Smooth muscle cell (in vitro differentiated cells): ENCODE measurements around the gene FANCI. TPM values are rescaled to one million over a fixed set of nuclear protein-coding genes. Genes with fewer than 3 reads are reported as not detected.

Experiments
- DNase-seq: peaks from one replicate; lab custom pipeline; 2025; ENCODE audit not compliant: unreplicated experiment; lab: John Stamatoyannopoulos, UW
- H2AFZ ChIP-seq: fragments of 200-600 bp; sonication (generic); 2 replicates; pipeline ENCODE4 v1.6.0; 2016; ENCODE audit warnings: antibody characterized with exemption, low read depth, mild to moderate bottlenecking
- H3F3A ChIP-seq: fragments of 200-600 bp; sonication (generic); 2 replicates; pipeline ENCODE4 v1.6.0; 2017; ENCODE audit warnings: antibody characterized with exemption, low read depth
- H3K27ac ChIP-seq: fragments of 200-600 bp; sonication (generic); 2 replicates; pipeline ENCODE4 v1.5.1; 2016; ENCODE audit warnings: low read depth, mild to moderate bottlenecking
- H3K27me3 ChIP-seq: fragments of 200-600 bp; sonication (generic); 2 replicates; pipeline ENCODE4 v1.6.1; 2016; ENCODE audit warnings: low read depth, mild to moderate bottlenecking
- H3K36me3 ChIP-seq: fragments of 200-600 bp; sonication (generic); 2 replicates; pipeline ENCODE4 v1.5.1; 2016; ENCODE audit warnings: low read depth
- H3K4me1 ChIP-seq: fragments of 200-600 bp; sonication (generic); 2 replicates; pipeline ENCODE4 v1.5.1; 2016; ENCODE audit warnings: low read depth
- H3K4me2 ChIP-seq: fragments of 200-600 bp; sonication (generic); 2 replicates; pipeline ENCODE4 v1.6.0; 2016; ENCODE audit warnings: mild to moderate bottlenecking
- H3K4me3 ChIP-seq: fragments of 200-600 bp; sonication (generic); 2 replicates; pipeline ENCODE4 v1.5.1; 2016; ENCODE audit warnings: mild to moderate bottlenecking
- H3K79me2 ChIP-seq: fragments of 200-600 bp; sonication (generic); 2 replicates; pipeline ENCODE4 v1.6.0; 2016; ENCODE audit warnings: low read depth, mild to moderate bottlenecking
- H3K9ac ChIP-seq: fragments of 200-600 bp; sonication (generic); 2 replicates; pipeline ENCODE4 v1.6.0; 2016; ENCODE audit warnings: low read depth
- H3K9me3 ChIP-seq: fragments of 200-600 bp; sonication (generic); replicated peaks from 2 replicates; pipeline ENCODE4 v1.5.1; 2016; ENCODE audit warnings: low read depth
- H4K20me1 ChIP-seq: fragments of 200-600 bp; sonication (generic); 2 replicates; pipeline ENCODE4 v1.6.0; 2016; ENCODE audit warnings: low read depth
- CTCF ChIP-seq: fragments of 200-600 bp; sonication (generic); IDR thresholded peaks from 2 replicates; pipeline ENCODE4 v1.5.1; 2017; ENCODE audit warnings: borderline replicate concordance, mild to moderate bottlenecking, antibody characterized with exemption; ENCODE audit not compliant: insufficient read depth, poor library complexity, severe bottlenecking
- WGBS: methylation state at CpG from one replicate; pipeline ENCODE4 v1.1.7; 2016; ENCODE audit warnings: low lambda C conversion rate; 5-methylcytosine and 5-hydroxymethylcytosine counted together
- polyA plus RNA-seq: library from polyadenylated mRNA; unstranded; fragments of >200 nt; fragmentation: Nextera tagmentation; extraction: Ambion mirVana; gene quantifications from 2 replicates; pipeline ENCODE4 v1.2.1, GENCODE V29; 2016
- total RNA-seq: library from RNA; depleted of rRNA; stranded (reverse); fragments of >200 nt; gene quantifications from 2 replicates; pipeline ENCODE4 v1.2.3, GENCODE V29; 2014

The FANCI gene
- 11.7 and 13.8 TPM in 2 replicates for total RNA-seq
- polyA plus RNA-seq, result 7.0 and 8.0 TPM in 2 replicates

GRCh38 chr15:89243691-89244573 lies at the start of gene FANCI:
FANCI (plus strand) TSS chr15:89243979; CDS start chr15:89247648, 3,669 bp downstream.
- Histone ChIP-seq H4K20me1 (no peaks in the 10 kb centered on the region), H3F3A (no peaks in the 10 kb centered on the region), H3K4me3 (peak within 1 kb of the TSS; percentile 79), H3K36me3 (peaks cover 3% of the 10 kb centered on the region), H3K79me2 (peaks cover 19% of the 10 kb centered on the region), H2AFZ (peak within 1 kb of the TSS; percentile 99), H3K9ac (peak within 1 kb of the TSS; percentile 6), H3K4me2 (peak within 1 kb of the TSS; percentile 89), H3K27me3 (no peaks in the 10 kb centered on the region), H3K9me3 (no peaks in the 10 kb centered on the region), H3K27ac (no peak within 1 kb of the TSS), H3K4me1 (peaks cover 14% of the 10 kb centered on the region)
- peak; percentile 18 for TF ChIP-seq CTCF
- peak; percentile 52 for DNase-seq
- WGBS, result under 1% methylated on average over 68 of the region's 69 CpGs

GRCh38 chr15:89194608-89195007 lies 49.2 kb upstream of the FANCI start:
- TF ChIP-seq CTCF, result no peak
- no peaks in the 10 kb centered on the region for H3K9me3 ChIP-seq
- no peak overlapping the region for H3K4me2 ChIP-seq
- H3K4me1 ChIP-seq, result peaks cover 29% of the 10 kb centered on the region
- 98% methylated on average over 4 of the region's 4 CpGs for WGBS
- no peak overlapping the region for H3K4me3 ChIP-seq
- no peaks in the 10 kb centered on the region for H3K27me3 ChIP-seq
- no peaks in the 10 kb centered on the region for H4K20me1 ChIP-seq
- no peaks in the 10 kb centered on the region for H3K36me3 ChIP-seq
- no peaks in the 10 kb centered on the region for H3K79me2 ChIP-seq
- H3F3A ChIP-seq, result no peaks in the 10 kb centered on the region
- H3K9ac ChIP-seq, result no peak overlapping the region
- H2AFZ ChIP-seq, result no peak overlapping the region
- no peak for DNase-seq
- no peak overlapping the region for H3K27ac ChIP-seq

- peaks cover 30% of the 10 kb centered on the region for H3K4me1 ChIP-seq
- H3F3A ChIP-seq, result no peaks in the 10 kb centered on the region
- no peaks in the 10 kb centered on the region for H3K79me2 ChIP-seq
- H3K9ac ChIP-seq, result no peak overlapping the region
- no peaks in the 10 kb centered on the region for H4K20me1 ChIP-seq
- H3K9me3 ChIP-seq, result no peaks in the 10 kb centered on the region
- no peak overlapping the region for H3K4me3 ChIP-seq
- H3K36me3 ChIP-seq, result no peaks in the 10 kb centered on the region
- TF ChIP-seq CTCF, result no peak
- H2AFZ ChIP-seq, result no peak overlapping the region
- no peak overlapping the region for H3K4me2 ChIP-seq
- DNase-seq, result no peak
- H3K27me3 ChIP-seq, result no peaks in the 10 kb centered on the region
- WGBS, result 82% methylated on average over 8 of the region's 8 CpGs
- no peak overlapping the region for H3K27ac ChIP-seq
Observed at GRCh38 chr15:89195836-89196235, 47.9 kb upstream of the FANCI start.
